ENCODE data around the gene ANKRD65. TPM values are rescaled to one million over a fixed set of nuclear protein-coding genes. Genes with fewer than 3 reads are reported as not detected.
A peak's percentile ranks its signal among the peaks of the same experiment; 100 is the strongest.
"Not testable (repeated sequence)": the region's sequence is repeated elsewhere in the genome, so short reads cannot be mapped to it uniquely, and the experiment has no call there.

Gene ANKRD65
- total RNA-seq, 1 donor from 2014 or later = 1.2 TPM

GRCh38 chr1:1400576-1401456 is 20.3 kb downstream of the ANKRD65 start:
- FAIRE-seq (no peak), DNase-seq (ENCODE audit: low spot score in 2 of 2) (no peak)

DNA sequence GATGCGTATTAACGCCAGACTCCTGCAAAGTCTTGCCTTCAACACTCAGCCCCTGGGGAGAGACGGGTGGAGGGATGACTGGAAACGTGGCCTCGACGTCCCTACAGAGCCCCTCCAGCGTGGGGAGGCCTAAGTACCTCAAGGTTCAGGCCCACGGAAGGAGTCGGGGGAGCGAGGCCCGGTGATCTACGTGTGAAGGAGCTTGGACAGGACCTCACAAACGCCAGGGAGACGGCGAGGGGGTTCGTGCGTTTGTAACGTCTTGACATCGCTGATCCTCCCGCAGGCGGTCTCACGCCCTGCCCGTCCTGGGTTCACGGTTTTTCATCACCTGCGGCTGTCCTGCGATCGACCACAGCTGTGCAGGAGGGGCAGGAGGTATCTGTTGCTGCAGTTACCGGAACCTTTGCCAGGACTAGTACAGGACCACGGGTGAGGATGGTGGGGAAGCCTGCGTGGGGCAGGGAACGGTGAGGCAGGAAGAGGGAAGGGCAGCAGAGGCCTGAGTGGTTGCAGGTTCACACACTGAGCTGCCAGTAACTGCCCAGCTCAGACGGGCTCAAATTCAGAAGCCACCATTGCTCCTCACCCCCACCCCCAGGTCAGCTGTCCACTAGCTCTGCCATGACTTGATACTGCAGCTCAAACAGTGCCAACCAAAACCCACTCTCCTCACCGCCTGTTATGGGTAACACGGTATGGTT is 21.1 kb downstream of the ANKRD65 start:
- DNase-seq (ENCODE audit: low spot score in 2 of 2) (no peak), FAIRE-seq (no peak)

DNA sequence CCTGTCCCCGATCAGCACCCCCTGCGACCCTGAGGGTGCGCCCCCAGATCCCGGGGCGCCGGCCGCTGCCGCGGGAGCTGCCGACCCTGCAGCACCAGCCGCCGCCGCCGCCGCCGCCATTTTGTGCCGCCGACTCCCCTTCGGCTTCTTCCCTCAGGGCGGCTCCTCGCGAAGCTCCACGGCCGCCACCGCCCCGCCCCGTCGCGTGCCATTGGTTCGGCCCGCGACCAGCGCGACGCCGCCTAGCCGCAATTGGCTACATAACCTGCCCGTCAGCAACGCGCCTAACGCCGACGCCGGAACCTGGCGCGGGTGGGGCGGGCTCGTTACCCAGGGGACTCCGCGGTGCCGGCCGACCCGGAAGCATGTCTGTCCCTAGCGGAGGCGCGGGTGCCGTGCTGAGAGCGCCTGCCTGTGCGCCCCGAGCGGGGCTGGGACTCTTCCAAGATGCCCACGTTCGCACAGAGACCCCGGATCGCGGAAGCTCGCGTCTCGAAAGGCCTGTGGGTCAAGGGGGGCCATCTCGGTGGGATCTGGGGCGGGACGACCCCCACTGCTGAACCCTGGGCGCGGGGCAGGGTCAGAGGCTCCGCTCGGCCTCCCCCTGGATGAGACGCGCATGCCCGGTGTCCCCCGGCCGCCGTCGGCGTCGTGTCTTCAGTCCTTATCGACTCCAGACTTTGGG is 21.7 kb downstream of the ANKRD65 start, which contains the start of gene CCNL2:
Gene CCNL2, minus strand, starts transcription at position 149 of the 685 bp plus-strand sequence. Its CDS starts 29 bp downstream, at position 120.
- DNase-seq (ENCODE audit: low spot score in 2 of 2) (peak; percentile 98 to 99), FAIRE-seq (no peak)

GRCh38 chr1:1398677-1399186 is 22.3 kb downstream of the ANKRD65 start:
- DNase-seq (ENCODE audit: low spot score in 2 of 2) (no peak), FAIRE-seq (no peak)

DNA sequence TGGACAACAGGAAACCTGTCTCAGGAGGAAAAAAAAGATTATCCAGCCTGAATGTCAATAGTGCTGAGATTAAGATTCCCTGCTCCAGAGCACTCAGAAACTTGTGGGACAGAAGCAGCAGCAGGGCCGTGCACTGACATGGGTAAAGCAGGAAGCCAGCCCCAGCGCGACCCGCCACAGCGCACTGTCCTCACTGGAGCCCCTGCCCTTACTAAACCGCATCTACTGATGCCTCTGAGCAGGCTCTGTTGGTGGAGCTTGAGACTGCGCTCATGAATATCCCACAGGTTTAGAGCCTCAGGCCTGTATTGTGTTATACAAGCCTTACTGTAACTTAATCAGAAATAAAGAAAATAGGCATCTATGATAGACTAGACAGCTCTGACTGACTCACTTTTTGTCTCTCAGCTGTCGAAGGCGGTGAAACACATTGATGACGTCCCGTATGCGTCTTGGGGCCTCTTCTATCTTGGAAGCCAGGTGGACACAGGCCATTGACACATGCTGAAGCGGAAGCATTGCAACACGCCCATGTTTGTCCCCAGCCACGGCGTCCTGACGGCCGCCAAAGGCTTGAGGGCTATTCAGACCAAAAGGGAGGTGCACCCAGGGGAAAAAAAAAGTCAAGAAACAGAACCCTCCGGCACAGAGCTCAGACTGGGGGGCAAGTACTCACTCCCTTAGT is 23.1 kb downstream of the ANKRD65 start:
- DNase-seq (ENCODE audit: low spot score in 2 of 2) = no peak
- no peak for FAIRE-seq

- FAIRE-seq = no peak
- DNase-seq (ENCODE audit: low spot score in 2 of 2) = no peak
Measured at GRCh38 chr1:1395166-1395565, 25.9 kb downstream of the ANKRD65 start.

DNA sequence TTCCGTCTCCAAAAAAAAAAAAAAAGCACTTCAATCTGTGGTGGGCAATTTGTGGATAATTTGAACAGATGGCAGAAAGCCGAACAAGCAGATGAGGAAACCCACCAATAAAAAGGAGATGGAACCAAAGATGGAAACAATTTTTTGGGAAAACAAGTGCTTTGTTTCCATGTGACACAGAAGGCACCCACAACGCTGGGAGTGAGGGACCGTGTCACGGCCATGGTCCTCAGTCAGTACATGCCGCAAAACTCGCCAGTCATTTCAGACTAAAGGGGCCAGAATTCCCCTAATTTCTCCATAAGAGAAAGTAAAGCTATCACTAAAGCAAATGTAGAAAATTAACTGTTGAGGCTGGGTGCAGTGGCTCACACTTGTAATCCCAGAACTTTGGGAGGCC is 27.0 kb downstream of the ANKRD65 start:
- FAIRE-seq (no peak), DNase-seq (ENCODE audit: low spot score in 2 of 2) (no peak)

DNA sequence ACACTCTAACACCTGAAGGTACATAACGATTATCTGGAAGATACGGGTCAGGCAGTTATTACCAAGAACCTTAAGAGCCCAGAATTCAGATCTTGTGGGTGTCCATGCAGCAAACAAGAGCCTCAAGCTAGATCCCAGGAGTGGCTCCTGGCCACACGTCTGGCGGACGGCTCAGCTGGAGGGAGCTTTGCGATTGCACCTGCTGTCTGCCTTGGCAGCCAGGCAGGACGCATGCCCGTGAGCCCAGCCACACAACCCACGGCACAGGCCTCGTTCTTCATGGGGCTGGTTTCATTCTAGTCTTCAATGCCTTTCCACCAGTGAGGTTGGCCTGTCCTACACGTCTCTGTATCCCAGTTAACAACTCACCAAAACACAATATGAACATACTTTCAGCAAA is 27.6 kb downstream of the ANKRD65 start:
- no peak for DNase-seq (ENCODE audit: low spot score in 2 of 2)
- no peak for FAIRE-seq

DNA sequence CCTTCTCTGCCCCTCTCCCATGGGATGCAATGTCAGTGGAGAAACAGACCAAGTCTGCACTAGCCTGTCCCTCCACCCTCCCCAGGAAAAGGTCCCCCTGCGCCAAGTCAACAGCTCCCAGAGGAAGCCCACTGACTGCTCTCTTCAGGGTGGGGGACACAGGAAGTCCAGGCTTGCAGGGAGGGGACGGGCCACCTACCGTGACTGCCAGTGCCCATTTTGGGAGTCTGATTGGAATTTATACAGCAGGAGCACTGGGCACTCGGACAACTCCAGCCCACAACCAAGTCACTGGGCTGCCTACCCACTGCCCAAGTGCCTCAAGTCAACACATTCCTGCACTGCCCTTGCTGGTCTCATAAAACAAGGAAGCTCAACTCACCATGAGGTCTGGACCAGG is 28.1 kb downstream of the ANKRD65 start:
- DNase-seq (ENCODE audit: low spot score in 2 of 2) (no peak), FAIRE-seq (no peak)

- no peak for FAIRE-seq
Measured at GRCh38 chr1:1391225-1391624, 29.9 kb downstream of the ANKRD65 start.

DNA sequence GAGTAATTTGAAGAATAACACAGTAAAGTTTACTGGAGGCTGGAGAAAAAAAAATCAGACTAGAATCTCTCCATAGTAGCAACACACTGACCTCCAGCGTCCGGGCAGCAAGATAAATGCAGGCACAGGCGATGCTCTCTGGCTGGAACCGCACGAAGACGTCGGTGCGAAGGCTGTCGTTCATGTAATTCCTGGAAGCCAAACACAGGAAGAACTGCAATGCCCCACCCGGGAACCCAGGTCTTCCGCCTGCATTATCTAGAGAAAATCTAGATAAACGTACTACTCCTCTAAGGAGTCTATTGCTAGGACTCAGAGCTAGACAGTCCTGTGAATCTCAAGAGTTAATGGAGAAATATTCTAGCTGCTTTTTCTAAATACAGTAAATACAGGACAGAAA is 30.4 kb downstream of the ANKRD65 start:
- no peak for DNase-seq (ENCODE audit: low spot score in 2 of 2)
- no peak for FAIRE-seq

More at GRCh38 chr1:1391225-1391624, 29.9 kb downstream of the ANKRD65 start:
- DNase-seq (ENCODE audit: low spot score in 2 of 2) = no peak

- DNase-seq (ENCODE audit: low spot score in 2 of 2) (no peak), FAIRE-seq (no peak)
Measured at GRCh38 chr1:1388078-1388472, 33.0 kb downstream of the ANKRD65 start.

- FAIRE-seq (no peak), DNase-seq (ENCODE audit: low spot score in 2 of 2) (no peak)
Measured at GRCh38 chr1:1387098-1388077, 33.7 kb downstream of the ANKRD65 start.

GRCh38 chr1:1385931-1386330 is 35.1 kb downstream of the ANKRD65 start:
- DNase-seq (ENCODE audit: low spot score in 2 of 2) (no peak), FAIRE-seq (no peak)

DNA sequence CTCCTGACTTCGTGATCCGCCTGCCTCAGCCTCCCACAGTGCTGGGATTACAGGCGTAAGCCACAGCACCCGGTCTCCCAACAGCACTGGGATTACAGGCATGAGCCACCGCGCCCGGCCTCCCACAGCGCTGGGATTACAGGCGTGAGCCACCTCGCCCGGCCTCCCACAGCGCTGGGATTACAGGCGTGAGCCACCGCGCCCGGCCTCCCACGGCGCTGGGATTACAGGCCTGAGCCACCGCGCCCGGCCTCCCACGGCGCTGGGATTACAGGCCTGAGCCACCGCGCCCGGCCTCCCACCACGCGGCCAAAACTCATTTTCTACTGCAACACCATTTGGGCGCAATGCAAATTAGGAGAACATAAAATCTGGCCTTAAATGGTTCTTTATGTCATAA is 35.7 kb downstream of the ANKRD65 start:
- FAIRE-seq; DNase-seq (ENCODE audit: low spot score in 2 of 2): not testable (repeated sequence)

- FAIRE-seq (no peak), DNase-seq (ENCODE audit: low spot score in 2 of 2) (no peak)
Measured at GRCh38 chr1:1381294-1381693, 39.8 kb downstream of the ANKRD65 start.

DNA sequence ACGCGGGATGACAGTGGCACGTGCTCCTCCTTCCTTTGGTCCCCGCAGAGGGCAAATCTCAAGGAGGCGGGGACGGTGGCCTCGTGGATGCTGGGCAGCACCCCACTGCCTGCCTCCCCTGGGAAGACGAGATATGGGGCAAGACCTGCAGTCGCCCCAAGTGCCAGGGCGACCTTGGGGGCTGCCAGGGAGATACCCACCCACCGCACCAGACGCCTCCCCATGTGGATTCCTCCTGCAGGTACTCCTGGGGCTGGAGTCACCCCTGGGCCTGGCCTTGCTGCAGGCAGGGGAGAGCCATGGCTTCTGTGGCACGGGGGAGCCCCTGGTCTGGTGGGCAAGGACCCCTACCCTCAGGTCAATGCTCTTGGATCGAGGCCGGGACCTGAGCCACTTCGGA is 40.2 kb downstream of the ANKRD65 start:
- FAIRE-seq (no peak), DNase-seq (ENCODE audit: low spot score in 2 of 2) (no peak)

DNA sequence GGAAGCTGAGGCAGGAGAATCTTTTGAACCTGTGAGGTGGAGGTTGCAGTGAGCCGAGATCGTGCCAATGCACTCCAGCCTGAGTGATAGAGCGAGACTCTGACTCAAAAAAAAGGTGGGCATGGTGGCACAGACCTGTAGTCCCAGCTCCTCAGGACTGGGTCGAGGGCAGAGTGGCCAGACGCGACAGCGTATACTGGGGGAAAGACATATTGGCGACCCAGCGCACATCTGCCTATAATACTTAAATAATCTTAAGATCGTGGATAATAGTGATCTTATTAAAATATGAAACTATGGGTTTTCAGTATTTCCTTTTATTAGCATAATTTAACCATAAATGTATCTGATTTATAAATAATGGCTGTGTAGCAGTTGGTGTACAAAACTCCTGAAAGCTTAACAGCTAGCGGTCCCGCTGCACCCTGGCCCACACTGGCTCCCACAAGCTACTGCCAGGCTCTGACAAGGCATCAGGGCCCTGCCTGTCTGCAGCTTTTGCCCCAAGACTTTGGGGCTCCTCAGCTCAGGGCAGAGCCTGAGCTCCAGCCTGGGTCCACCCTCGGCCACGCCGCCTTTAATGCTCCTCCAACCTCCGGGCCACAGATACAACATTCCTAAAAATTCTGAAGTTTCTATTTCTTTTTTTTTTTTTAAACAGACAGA is 43.4 kb downstream of the ANKRD65 start:
- FAIRE-seq (no peak), DNase-seq (ENCODE audit: low spot score in 2 of 2) (no peak)

All from frontal cortex (tissue), 4 donors.